Right lobe of liver (tissue), 6 donors: Measurements from ENCODE around the gene E2F8. TPM values are rescaled to one million over a fixed set of nuclear protein-coding genes. Genes with fewer than 3 reads are reported as not detected.

Experiments used
- ATAC-seq, 4 donors: fragments of 200-7000 bp; cut with Tn5 transposase; one replicate each; pipeline ENCODE4 v1.9.1; 2020; ENCODE audit warnings: mild to moderate bottlenecking in 4 of 4, moderate library complexity in 4 of 4
- DNase-seq, 3 donors: peaks; one replicate each; pipeline ENCODE4 v3.0.0-alpha.2; 2020
- H3K27ac ChIP-seq, 3 donors: fragments of 200-600 bp; one replicate each; pipeline ENCODE4 v1.8.0; 2022
- H3K27me3 ChIP-seq, 2 donors: fragments of 200-600 bp; one replicate each; pipeline ENCODE4 v1.8.0; 2022
- H3K36me3 ChIP-seq, 4 donors: fragments of 200-600 bp; sonication (generic) in 1 of 4; one replicate each; pipeline versions ENCODE4 v1.5.1 to v1.8.0; 2017 to 2022; ENCODE audit warnings: control low read depth in 1 of 4
- H3K4me1 ChIP-seq, 4 donors: fragments of 200-600 bp; sonication (generic) in 1 of 4; one replicate each; pipeline versions ENCODE4 v1.5.1 to v1.8.0; 2017 to 2022; ENCODE audit warnings: control low read depth in 1 of 4
- H3K4me3 ChIP-seq, 3 donors: fragments of 200-600 bp; one replicate each; pipeline ENCODE4 v1.8.0; 2022
- H3K9me3 ChIP-seq, 4 donors: fragments of 200-600 bp; sonication (generic) in 1 of 4; one replicate each; pipeline versions ENCODE4 v1.5.1 to v1.8.0; 2017 to 2022; ENCODE audit warnings: control low read depth in 1 of 4
- POLR2A ChIP-seq: fragments of 450-650 bp; IDR thresholded peaks from one replicate; pipeline ENCODE4 v1.6.1; 2017; ENCODE audit warnings: antibody characterized with exemption, mild to moderate bottlenecking
- WGBS: methylation state at CpG from one replicate; pipeline ENCODE4 v1.1.6; 2018; ENCODE audit warnings: low coverage, low lambda C conversion rate; ENCODE audit not compliant: insufficient coverage; ENCODE audit errors: missing lambda C conversion rate; 5-methylcytosine and 5-hydroxymethylcytosine counted together
- intact Hi-C, 2 donors: fragments of 100-400 bp; cut with DNase I; formaldehyde crosslinking; loops; one replicate each; pipeline versions ENCODE4 v1.11.2 to v1.14.1; 2022
- total RNA-seq, 6 experiments: library from RNA; depleted of rRNA in 2 of 6; stranded (reverse); fragments of >200 nt in 2 of 6; fragmentation: NEBNext Ultra II Directional in 3 of 6; extraction: Animal tissue kit (Norgen Biotek cat#: 25700) in 3 of 6; gene quantifications; one replicate each; pipeline versions ENCODE4 v1.1.0 to v1.2.4, GENCODE V29; 2016 to 2023
- TF ChIP-seq, protein P1 (sequence below), 4 donors: fragments of 200-600 bp in 3 of 4; fragments of 450-650 bp in 1 of 4; IDR thresholded peaks; one replicate each; pipeline versions ENCODE4 v1.5.1 to v1.8.0; 2016 to 2022; ENCODE audit warnings: antibody characterized with exemption in 4 of 4, mild to moderate bottlenecking in 2 of 4
- donor health status: DM: no; HTN: yes; CAD: no.
- donor health status: DM: no; HTN: no; CAD: no.
- donor health status: DM: no; HTN: no; CAD: no.
- donor health status: DM: no; HTN: yes; CAD: no.
- donor health status: DM: no; HTN: yes; CAD: no.

E2F8 gene
- total RNA-seq, 6 experiments from 2014 or later = 0.19 to 2.0 (median 0.49) TPM; not detected in 1

- Histone ChIP-seq H3K4me1 (no peaks in the 10 kb centered on the region), H3K27ac (no peak within 1 kb of the TSS), H3K4me3 (no peak within 1 kb of the TSS), H3K36me3 (no peaks in the 10 kb centered on the region), H3K9me3 (no peaks in the 10 kb centered on the region), H3K27me3 (no peaks in the 10 kb centered on the region)
- intact Hi-C loops = no loop called here
- DNase-seq (no peak), ATAC-seq (no peak)
- 68% methylated on average over 7 of the region's 7 CpGs for WGBS
- no peak for TF ChIP-seq POLR2A
- TF ChIP-seq, protein P1, sequence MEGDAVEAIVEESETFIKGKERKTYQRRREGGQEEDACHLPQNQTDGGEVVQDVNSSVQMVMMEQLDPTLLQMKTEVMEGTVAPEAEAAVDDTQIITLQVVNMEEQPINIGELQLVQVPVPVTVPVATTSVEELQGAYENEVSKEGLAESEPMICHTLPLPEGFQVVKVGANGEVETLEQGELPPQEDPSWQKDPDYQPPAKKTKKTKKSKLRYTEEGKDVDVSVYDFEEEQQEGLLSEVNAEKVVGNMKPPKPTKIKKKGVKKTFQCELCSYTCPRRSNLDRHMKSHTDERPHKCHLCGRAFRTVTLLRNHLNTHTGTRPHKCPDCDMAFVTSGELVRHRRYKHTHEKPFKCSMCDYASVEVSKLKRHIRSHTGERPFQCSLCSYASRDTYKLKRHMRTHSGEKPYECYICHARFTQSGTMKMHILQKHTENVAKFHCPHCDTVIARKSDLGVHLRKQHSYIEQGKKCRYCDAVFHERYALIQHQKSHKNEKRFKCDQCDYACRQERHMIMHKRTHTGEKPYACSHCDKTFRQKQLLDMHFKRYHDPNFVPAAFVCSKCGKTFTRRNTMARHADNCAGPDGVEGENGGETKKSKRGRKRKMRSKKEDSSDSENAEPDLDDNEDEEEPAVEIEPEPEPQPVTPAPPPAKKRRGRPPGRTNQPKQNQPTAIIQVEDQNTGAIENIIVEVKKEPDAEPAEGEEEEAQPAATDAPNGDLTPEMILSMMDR (IDR thresholded peaks at IDR 0.05) = no peak
Measured at GRCh38 chr11:19201737-19202605, 38.8 kb downstream of the E2F8 start, which contains the start of gene CSRP3. Gene CSRP3 (minus strand): TSS chr11:19201983. CDS start chr11:19192448, 9,535 bp downstream.

DNA sequence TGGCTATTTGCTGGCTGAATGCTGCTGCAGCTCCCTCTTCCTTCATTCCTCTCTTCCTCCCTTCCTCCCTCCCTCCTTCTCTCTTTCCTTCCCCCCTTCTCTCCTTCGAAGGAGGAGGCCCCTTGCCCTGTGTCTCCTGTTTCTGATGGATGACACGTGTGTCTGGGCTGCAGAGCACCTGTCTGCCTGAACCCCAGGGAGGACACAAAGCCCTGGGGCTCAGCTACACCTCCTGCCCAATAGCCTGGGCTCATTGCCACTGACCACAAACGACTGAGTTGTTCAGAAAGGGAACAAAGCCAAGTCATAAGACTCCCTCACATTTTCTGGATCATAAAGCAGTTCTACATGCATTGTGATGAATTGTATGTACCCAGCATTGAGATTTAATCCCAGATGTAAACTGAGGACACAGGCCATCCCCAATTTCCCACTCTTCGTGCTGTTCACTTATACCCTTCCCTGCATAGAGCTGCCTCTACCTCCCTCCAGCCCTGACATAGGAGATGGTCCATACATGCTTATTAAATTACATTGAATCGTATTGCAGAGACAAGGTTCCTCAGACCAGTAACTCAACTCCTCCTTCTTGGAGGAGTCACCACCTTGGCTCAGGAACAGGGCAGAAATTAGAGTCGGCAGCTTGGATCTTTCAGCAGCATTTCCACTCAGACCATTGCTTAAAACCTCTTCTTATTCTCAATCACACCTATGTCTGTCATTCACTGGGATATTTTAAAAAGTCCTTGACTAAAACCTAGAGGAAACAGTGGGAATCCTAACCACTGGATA lies 40.1 kb downstream of the E2F8 start:
- no peak overlapping the region for H3K27ac ChIP-seq

GRCh38 chr11:19199771-19200170 lies 41.0 kb downstream of the E2F8 start:
- H3K4me3 ChIP-seq = no peak overlapping the region
- no peaks in the 10 kb centered on the region for H3K9me3 ChIP-seq
- DNase-seq = no peak
- H3K27ac ChIP-seq = no peak overlapping the region
- H3K27me3 ChIP-seq = no peaks in the 10 kb centered on the region
- peak; percentile 20 to 84 (median 49) for ATAC-seq
- intact Hi-C loops = no loop called here
- H3K36me3 ChIP-seq = no peaks in the 10 kb centered on the region
- 14% methylated on average over 3 of the region's 3 CpGs for WGBS
- no peak for TF ChIP-seq POLR2A
- TF ChIP-seq, protein P1 (IDR thresholded peaks at IDR 0.05) = no peak
- no peaks in the 10 kb centered on the region for H3K4me1 ChIP-seq

More for the DNA sequence above, 40.1 kb downstream of the E2F8 start:
- H3K27me3 ChIP-seq = no peaks in the 10 kb centered on the region
- TF ChIP-seq, protein P1 (IDR thresholded peaks at IDR 0.05) = no peak
- no peak for TF ChIP-seq POLR2A
- no peaks in the 10 kb centered on the region for H3K9me3 ChIP-seq
- no peaks in the 10 kb centered on the region for H3K36me3 ChIP-seq
- intact Hi-C loops = no loop called here
- DNase-seq (no peak), ATAC-seq (peak in 2 of 4 donors; percentile 36 to 63)
- no peak overlapping the region for H3K4me3 ChIP-seq
- H3K4me1 ChIP-seq = no peaks in the 10 kb centered on the region
- 26% methylated on average over 6 of the region's 6 CpGs for WGBS

DNA sequence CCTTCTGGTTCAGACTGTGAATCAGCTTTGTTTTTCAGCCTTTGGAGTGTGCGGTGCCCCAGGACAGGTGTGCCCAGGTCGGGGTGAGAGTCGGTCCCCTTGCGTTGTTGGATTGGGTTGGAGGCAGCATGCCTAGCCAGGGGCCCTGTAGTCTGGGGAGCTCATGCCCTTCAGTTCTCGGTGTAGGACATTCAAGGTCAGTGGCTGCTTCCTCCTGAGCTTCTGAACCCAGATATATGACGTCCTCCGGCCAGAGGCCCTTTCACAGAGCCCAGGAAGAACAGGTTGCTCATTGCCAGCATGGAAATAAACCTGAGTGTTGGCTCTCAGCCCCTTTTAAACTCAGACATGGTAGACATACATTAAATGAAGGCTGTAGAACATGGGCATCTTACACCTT lies 41.7 kb downstream of the E2F8 start:
- H3K4me1 ChIP-seq = no peaks in the 10 kb centered on the region
- intact Hi-C loops = no loop called here
- ATAC-seq (no peak), DNase-seq (no peak)
- no peaks in the 10 kb centered on the region for H3K27me3 ChIP-seq
- H3K4me3 ChIP-seq = no peak overlapping the region
- no peaks in the 10 kb centered on the region for H3K9me3 ChIP-seq
- no peak for TF ChIP-seq POLR2A
- TF ChIP-seq, protein P1 (IDR thresholded peaks at IDR 0.05) = no peak
- H3K36me3 ChIP-seq = no peaks in the 10 kb centered on the region
- H3K27ac ChIP-seq = no peak overlapping the region
- WGBS = 85% methylated on average over 5 of the region's 7 CpGs
